Measurements from ENCODE around the gene YPEL1.
"Not testable (repeated sequence)": the region's sequence is repeated elsewhere in the genome, so short reads cannot be mapped to it uniquely, and the experiment has no call there.

The YPEL1 gene

GRCh38 chr22:21724496-21724895, 11.1 kb downstream of the YPEL1 start:
- in situ Hi-C loops (cut with MboI; ENCODE audit: low sequenced_read_pairs) = not testable (repeated sequence)

- in situ Hi-C loops (cut with MboI; ENCODE audit: low sequenced_read_pairs) = not testable (repeated sequence)
Measured at GRCh38 chr22:21721195-21721852, 14.3 kb downstream of the YPEL1 start.

- in situ Hi-C loops (cut with MboI; ENCODE audit: low sequenced_read_pairs) = not testable (repeated sequence)
Measured at GRCh38 chr22:21720191-21720859, 15.3 kb downstream of the YPEL1 start.

- in situ Hi-C loops (cut with MboI; ENCODE audit: low sequenced_read_pairs) = loop anchor here (10.0 kb wide), 1 partner anchor 226 kb away; no protein-coding TSS in a partner anchor
Measured at GRCh38 chr22:21719024-21719423, 16.6 kb downstream of the YPEL1 start.

GRCh38 chr22:21718499-21718898, 17.1 kb downstream of the YPEL1 start:
- in situ Hi-C loops (cut with MboI; ENCODE audit: low sequenced_read_pairs) = loop anchor here (10.0 kb wide), 1 partner anchor 226 kb away; no protein-coding TSS in a partner anchor

- in situ Hi-C loops (cut with MboI; ENCODE audit: low sequenced_read_pairs) = loop anchor here (10.0 kb wide), 1 partner anchor 228 kb away; no protein-coding TSS in a partner anchor
Measured at GRCh38 chr22:21716395-21717122, 19.0 kb downstream of the YPEL1 start.

GRCh38 chr22:21714786-21715185, 20.8 kb downstream of the YPEL1 start:
- in situ Hi-C loops (cut with MboI; ENCODE audit: low sequenced_read_pairs) = loop anchor here (10.0 kb wide), 1 partner anchor 230 kb away; no protein-coding TSS in a partner anchor

DNA sequence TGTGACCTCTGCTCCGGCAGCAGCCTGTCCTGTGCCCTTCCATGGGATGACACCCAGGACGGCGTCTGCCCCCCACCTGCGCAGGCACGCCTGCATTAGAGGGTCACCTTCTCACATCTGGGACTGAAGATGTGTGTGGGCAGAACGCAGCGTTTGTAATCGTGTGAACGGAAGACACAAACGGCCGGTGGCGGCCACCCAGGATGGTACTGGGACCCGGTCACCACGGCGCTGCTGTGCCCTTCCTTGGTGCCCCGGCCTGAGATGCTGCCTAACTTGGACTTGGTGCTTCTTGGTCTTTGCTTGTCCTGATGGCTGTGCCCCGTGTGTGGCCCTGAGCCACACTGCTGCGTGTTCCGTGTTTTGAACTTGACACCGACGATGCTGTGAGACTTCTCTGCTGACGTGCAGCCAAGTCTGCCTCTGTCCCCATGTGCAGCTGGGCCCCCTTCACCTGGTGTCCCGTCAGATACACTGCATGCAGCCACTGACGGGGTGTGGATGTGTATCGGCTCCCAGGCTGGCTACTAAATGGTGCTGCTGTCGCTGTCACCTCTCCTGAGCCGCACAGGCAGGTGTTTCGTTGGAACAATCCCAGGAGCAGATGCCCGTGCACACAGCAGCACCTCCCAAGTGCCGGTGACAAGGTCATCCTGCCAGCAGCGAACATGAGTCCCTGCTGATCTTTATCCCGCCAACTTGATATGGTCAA, 21.4 kb downstream of the YPEL1 start:
- in situ Hi-C loops (cut with MboI; ENCODE audit: low sequenced_read_pairs) = loop anchor here (10.0 kb wide), 1 partner anchor 231 kb away; no protein-coding TSS in a partner anchor

- in situ Hi-C loops (cut with MboI; ENCODE audit: low sequenced_read_pairs) = loop anchor here (10.0 kb wide), 1 partner anchor 231 kb away; no protein-coding TSS in a partner anchor
Measured at GRCh38 chr22:21713428-21714058, 22.1 kb downstream of the YPEL1 start.

- in situ Hi-C loops (cut with MboI; ENCODE audit: low sequenced_read_pairs) = loop anchor here (10.0 kb wide), 1 partner anchor 232 kb away; no protein-coding TSS in a partner anchor
Measured at GRCh38 chr22:21712751-21713427, 22.7 kb downstream of the YPEL1 start.

GRCh38 chr22:21711851-21712250, 23.7 kb downstream of the YPEL1 start:
- in situ Hi-C loops (cut with MboI; ENCODE audit: low sequenced_read_pairs) = loop anchor here (10.0 kb wide), 1 partner anchor 233 kb away; no protein-coding TSS in a partner anchor

DNA sequence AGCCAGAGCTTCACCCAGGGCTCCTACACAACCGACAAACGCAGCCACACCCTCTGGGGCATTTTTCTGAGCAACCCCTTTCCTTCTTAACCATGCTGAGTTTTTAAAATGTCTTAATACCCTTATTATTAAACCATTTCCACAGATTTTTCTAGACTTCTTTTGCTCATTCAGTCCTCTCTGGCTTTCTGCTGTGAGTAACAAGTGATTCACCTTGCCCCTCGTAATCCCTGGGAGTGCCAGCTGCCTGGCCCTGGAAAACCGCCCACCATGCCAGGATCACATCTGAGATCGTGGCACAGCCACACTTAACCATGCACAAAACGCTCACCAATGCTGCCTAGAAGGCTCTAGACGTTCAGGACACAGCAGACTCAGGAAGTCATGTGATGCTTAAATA, 25.4 kb downstream of the YPEL1 start:
- in situ Hi-C loops (cut with MboI; ENCODE audit: low sequenced_read_pairs) = loop anchor here (10.0 kb wide), 1 partner anchor 235 kb away; no protein-coding TSS in a partner anchor

DNA sequence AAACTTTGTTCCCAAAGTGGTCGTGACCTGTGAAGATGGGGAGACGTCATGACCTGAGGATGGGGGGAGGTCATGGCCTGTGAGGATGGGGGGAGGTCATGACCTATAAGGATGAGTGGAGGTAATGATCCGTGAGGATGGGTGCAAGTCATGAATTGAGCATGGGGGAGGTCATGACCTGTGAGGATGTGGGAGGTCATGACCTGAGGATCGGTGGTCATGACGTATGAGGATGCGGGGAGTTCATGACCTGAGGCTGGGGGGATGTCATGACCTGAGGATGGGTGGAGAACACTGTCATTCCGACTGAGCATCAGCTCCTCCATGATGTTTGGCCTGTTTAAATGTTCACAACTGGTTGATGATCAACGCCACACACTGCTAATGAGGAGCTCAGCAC, 25.9 kb downstream of the YPEL1 start:
- in situ Hi-C loops (cut with MboI; ENCODE audit: low sequenced_read_pairs) = loop anchor here (10.0 kb wide), 1 partner anchor 235 kb away; no protein-coding TSS in a partner anchor

DNA sequence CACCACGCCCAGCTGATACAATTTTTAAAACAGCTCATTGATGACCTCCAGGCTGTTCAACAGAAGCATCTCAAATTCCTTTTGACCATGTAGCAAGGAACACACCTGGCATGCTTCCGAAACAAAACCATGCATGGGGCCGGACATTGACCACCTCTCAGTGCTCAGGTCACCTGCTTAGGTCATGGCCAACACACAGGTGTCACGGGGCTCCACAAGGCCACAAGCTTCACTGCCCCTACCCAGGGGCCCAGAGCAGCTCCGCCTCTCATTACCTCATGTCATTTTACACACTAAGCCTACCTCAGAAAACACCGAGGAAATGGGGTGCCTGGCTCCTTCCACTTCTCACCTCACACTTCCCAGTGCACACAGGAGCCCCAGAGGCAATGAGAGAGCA, 26.6 kb downstream of the YPEL1 start:
- in situ Hi-C loops (cut with MboI; ENCODE audit: low sequenced_read_pairs) = no loop called here

DNA sequence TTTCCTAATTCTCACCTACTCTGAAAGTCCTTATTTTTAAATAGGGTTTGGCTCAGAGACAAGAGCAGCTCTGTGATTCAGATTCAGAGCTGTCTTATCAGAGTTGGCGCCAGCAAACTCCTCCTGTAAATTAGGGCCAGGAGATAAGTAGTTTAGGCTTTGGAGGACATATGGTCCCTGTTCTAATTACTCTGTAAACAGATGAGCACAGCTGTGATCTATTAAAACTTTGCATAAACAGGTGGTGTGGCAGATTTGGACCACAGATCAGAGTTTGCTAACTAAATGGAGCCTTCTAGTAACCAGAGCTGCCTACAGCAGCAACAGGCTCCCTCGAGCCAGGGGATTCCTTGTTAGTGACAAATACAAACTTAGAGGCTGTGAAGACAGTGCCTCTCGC, 27.9 kb downstream of the YPEL1 start:
- in situ Hi-C loops (cut with MboI; ENCODE audit: low sequenced_read_pairs) = no loop called here

GRCh38 chr22:21703684-21704316, 31.8 kb downstream of the YPEL1 start:
- in situ Hi-C loops (cut with MboI; ENCODE audit: low sequenced_read_pairs) = no loop called here

DNA sequence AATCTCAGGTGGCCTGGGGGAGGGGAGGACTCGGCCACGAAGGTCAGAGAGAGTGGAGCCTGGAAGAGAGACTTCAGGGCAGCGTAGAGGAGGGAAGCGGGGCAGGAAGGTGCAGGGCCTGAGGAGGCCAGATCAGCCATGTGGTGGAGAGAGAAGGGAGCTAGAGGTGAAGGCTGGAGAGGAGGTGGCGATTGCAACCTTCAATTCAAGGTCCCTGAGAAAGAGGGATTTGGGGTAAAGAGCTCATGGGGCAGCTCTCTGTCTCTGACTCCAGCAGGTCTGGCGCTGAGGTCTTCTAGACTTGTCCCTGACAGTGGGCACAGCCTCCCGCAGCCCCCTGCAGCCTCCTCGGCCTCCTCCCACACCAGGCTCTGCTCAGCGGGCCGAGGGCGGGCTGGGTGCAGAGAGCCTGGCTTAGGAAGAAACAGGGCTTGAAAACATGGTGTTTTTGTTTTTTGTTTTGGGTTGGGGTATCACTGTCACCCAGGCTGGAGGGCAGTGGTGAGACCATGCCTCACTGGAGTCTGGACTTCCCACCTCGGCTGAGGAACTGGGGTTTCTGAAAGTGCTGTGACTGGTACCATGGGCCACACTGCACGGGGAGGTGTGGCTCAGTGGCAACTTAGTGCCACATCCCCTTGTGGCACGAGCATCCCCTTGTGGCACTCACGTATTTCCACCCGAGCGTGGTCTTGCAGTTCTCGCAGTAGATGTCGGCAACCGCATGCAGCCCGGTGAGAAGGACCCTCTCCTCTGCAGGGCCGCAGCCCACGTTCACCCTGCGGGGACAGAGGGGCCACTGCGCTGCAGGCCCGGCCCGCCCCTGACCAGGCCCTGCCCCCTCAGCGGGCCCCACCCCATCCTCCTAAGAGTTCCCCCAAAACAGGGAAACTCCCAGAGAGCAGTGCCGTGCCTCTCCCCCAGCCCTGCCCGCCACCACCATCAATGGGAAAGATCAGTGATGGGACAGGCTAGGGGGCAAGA, 32.6 kb downstream of the YPEL1 start:
- in situ Hi-C loops (cut with MboI; ENCODE audit: low sequenced_read_pairs) = no loop called here

DNA sequence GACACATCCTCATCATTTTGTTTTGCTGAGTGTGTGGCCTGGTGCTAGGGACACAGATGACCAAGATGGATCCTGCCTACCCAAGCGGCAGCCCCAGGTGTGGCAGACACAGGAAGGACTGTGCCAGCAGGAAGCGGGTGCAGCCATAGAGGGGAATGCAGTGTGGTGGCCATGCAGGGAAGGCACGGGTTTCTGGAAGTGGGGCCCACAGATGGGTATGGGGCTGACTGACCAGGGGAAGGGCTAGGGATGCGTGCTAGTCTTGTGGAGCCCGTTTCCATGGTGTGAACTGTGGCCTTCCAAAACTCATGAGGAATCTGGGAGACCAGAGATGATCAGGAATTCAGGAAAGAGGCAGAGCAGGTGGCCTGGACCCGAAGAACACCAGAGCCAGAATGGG, 33.5 kb downstream of the YPEL1 start:
- in situ Hi-C loops (cut with MboI; ENCODE audit: low sequenced_read_pairs) = no loop called here

All from HL-60/S4 treated with phorbol 12-myristate 13-acetate at 8.2 ng/mL for 4 days and 3 days (cell line).